GM19193 (cell line): ENCODE results near the gene DDX51.

Experiments used
- POLR2A ChIP-seq: IDR thresholded peaks from 4 replicates; pipeline ENCODE4 v1.6.1; 2011; ENCODE audit not compliant: insufficient read depth, insufficient read length; ENCODE audit errors: extremely low read depth

The DDX51 gene

GRCh38 chr12:132174015-132174838 is 30.1 kb upstream of the DDX51 start:
- TF ChIP-seq POLR2A: no peak

DNA sequence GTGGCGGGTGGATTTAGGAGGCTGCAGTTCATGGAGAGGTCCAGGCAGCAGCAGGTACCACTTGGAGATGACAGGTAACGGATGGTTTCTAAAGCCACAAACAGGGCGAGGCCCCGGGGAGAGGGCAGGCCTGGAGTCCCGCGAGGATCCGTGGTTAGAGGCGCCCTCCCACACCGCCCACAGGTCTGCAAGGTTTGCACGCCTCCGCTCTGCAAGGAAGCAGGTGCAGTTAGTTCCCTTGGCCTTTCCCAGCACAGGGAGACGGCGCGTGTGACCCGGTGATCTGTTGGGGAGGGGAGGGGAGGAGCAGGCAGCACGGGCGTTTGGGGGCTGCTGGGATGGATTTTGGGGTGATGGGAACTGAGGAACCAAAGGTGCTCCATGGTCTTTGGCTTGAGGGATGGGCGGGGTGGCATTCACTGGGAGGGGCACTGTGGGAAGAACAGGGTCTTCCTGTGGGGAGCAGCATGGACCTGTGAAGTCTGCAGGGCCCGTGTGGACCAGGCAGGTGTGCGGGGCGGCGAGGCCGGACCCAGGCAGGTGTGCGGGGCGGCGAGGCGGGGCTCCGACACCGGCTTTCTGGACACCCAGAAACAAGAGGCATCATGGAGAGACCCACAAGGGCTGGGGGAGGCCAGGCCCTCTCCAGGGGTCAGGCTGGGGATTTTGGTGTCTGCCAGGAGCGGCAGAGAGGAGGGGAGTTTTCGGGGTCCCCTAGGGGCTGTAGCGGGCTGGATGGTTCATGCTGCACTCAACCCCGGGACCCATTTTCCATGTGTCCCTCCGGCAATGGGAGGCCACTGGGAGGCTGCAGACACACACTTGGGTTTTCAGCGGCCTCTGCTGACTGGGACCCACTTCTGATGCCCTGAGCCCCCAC is 29.3 kb upstream of the DDX51 start:
- no peak for TF ChIP-seq POLR2A

- no peak for TF ChIP-seq POLR2A
Measured at GRCh38 chr12:132172619-132173018, 28.5 kb upstream of the DDX51 start.

- TF ChIP-seq POLR2A: no peak
Measured at GRCh38 chr12:132171968-132172521, 27.9 kb upstream of the DDX51 start.

DNA sequence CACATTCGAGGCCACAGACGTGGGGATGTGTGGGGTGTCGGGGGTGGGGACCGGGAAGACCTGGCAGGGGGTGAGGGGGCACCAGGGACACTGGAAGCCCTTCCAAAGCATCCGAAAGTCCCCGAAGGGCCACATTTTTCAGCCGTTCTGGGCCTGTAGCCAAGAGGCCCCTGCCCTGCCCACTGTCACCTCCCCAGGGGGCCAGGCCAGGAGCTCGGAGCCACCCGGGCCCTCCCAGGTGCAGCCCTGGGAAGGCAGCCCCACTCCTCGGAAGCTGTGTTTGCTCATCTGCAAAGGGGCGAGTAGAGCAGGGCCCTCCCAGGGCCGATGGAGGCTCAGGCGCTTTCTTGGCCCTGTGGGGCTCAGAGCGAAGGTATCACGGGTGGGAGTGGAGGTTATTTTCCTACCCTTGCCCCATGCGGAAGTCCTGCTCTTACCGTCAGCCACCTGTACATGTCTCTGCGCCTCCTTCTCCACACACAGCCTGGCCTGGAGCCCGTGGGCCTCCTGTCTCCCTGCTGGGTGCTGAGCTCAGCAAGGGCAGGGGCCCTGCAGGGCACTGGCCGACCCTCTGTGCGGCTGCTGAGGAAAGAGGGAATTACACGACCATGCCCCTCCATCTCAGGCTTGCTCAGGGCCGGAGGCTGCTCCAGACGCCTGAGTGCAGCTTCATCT is 27.3 kb upstream of the DDX51 start:
- no peak for TF ChIP-seq POLR2A

DNA sequence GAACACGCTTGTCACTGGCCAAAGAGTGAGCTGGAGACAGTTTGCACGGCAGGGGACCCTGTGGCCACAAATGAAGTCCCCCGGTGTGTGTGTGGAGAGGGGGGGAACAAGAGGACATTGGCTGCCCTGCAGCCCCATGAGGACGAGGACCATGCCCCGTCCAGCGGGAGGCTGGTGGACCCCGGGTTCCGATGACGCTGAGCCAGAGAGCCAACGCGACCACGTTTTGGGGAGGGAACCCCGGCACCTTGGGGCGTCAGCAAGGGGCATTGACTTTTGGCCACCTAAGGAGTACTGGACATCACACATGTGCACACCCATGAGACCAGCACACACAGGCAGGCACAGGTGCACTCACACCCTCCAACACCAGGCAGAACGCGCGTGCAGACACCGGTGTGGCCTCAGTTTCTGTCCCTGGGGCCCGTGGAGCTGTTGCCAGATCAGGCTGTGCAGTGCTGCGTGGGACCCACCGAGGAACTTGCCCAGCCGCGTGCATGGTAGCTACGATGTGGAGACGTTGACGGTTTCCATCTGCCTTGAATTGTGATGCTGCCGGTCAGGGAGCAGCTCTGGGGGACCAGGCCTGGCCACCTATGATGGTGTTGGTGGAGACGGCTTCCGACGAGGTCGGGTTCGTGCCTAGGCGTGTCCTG is 26.6 kb upstream of the DDX51 start:
- TF ChIP-seq POLR2A: no peak

- no peak for TF ChIP-seq POLR2A
Measured at GRCh38 chr12:132170094-132170636, 26.0 kb upstream of the DDX51 start.

DNA sequence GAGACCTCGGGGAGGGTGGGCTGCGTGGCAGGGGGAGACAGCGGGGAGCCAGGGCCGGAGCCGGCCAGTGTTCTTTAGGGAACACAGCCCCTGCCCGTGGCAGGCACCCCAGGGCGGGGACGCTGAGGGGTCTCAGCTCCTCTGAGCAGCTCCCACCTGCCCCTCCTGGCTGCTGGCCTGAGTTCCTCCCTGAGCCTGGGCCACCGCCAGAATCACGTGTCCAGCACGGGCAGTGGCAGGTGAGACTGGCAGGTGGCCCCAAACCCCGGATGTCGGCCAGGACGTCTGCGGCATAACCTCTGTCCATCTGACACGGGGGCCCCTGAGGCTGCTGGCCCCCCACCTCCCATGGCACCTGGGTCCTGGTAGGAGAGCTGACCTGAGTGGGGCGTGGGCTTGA is 25.3 kb upstream of the DDX51 start:
- TF ChIP-seq POLR2A: no peak

DNA sequence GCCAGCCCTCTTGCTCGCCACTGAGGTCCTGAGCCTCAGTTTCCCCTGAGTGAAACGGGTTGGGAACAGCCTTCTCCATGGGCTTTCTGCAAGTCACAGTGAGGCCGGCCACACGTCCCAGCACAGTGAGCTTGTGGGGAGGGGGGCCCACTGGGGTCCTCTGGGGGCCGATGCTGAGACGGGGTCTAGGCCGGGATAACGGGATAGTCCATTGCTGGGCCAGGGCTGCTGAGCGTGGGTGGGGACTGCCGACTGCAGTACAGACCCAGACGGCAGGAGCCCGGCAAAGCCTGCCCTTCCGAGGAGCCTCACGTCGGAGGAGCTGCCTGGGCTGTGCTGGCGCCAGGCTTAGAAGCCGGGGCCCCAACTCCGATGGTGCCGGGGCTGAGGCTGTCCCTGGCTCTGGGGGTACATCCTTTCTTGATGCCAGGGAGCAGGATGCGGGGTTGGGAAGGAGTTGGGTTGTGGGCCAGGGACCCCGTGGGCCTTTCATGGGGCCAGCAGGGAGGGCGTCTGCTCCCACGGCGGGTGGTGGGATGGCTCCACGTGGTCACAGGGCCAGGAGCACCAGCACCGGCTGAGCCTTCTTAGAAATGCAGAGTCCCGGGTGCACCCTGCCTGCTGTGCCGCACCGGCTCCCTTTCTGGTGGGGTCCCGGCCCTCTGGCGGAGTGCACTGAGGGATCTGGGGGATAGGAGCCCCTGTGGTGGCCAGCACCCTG is 24.4 kb upstream of the DDX51 start:
- TF ChIP-seq POLR2A: no peak

DNA sequence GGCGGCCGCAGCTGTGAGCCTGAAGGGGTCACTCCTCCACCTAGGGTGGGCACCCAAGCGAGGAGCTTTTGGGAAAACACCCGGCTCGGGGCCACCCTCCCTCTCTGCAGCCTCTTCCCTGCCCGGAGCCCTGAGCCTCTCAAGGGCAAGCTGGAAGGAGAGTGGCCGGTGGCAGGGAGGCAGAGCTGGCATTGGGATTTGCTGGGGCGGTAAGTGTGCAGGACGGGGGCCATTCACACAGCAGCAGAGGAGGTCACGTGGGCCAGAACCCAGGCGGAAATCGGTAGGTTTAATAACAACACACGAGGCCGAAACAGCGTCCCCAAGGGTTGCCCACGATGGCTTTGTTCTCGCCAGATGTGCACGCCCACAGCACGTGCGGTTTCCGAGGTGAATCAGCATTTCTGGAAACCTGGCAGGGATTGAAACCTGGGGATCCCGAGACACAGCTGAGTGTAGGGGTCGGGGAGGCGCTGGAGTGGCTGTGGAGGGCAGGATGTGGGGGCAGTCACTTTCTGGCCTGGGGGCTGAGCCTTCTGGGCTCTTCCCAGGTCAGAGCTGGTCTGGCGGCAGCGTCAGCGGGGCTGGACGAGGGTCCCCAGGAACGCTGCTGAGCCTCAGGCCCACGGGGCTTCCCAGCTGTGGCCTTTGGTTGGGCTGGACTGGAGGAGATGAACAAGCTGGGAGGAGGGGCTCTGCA is 23.6 kb upstream of the DDX51 start:
- no peak for TF ChIP-seq POLR2A

DNA sequence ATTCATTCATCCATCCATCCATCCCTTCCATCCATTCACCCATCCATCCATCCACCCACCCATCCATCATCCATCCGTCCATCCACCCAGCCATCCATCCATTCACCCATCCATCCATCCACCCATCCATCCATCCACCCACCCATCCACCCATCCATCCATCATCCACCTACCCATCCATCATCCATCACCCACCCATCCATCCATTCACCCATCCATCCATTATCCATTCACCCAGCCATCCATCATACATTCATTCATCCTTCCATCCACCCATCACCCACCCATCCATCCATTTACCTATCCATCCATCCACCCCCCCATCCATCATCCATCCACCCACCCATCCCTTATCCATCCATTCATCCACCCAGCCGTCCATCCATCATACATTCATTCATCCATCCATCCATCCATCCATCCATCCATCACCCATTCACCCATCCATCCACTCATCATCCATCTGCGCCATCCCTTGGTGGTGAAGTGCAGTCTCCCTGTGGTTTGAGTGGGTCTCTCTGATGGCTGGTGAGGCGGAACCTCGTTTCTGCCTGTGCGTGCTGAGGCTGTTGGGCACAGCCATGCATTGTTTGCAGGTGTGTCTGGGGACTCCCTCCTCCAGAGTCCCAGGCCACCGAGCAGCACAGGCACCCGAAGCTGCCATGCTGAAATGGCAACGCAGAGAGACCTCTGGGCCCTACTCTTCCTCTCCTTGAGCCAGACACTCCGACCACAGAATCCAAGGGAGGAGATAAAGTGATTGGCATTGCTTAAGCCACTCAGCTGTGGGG is 22.9 kb upstream of the DDX51 start:
- no peak for TF ChIP-seq POLR2A

DNA sequence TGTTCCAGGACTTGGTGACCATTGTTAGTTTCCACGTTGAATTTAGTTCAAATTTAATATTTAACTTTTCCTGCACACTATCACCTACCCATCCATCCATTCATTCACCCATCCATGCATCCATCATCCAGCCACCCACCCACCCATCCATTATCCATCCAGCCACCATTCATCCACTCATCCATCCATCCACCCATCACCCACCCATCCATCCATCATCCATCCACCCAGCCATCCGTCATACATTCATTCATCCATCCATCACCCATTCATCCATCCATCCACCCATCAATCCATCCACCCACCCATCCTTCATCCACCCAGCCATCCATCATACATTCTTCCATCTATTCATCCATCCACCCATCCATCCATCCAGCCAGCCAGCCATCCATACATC is 22.0 kb upstream of the DDX51 start:
- TF ChIP-seq POLR2A: no peak
